Pancreas (tissue), 10 donors: Measurements from ENCODE around the gene ZNF831. TPM values are rescaled to one million over a fixed set of nuclear protein-coding genes. Genes with fewer than 3 reads are reported as not detected.

ENCODE experiments used
- ATAC-seq, 4 donors: fragments of 200-7000 bp; cut with Tn5 transposase; one replicate each; pipeline versions ENCODE4 v1.8.0 to v1.9.1; 2020; ENCODE audit warnings: mild to moderate bottlenecking in 4 of 4, moderate library complexity in 4 of 4
- DNase-seq, 6 donors: peaks; one replicate each; pipeline ENCODE4 v3.0.0-alpha.2; 2020
- FAIRE-seq: peaks from 2 replicates; lab custom pipeline; 2012; peaks lifted over from hg19 to GRCh38; lab: Jason Lieb, UNC
- H3K27ac ChIP-seq, 4 donors: fragments of 200-600 bp; sonication (generic); 1 replicate in 3 of 4; 2 replicates in 1 of 4; pipeline versions ENCODE4 v1.5.0 to v1.8.0; 2020
- H3K27me3 ChIP-seq, 4 donors: fragments of 200-600 bp; one replicate each; pipeline ENCODE4 v1.8.0; 2021
- H3K36me3 ChIP-seq, 3 donors: fragments of 200-600 bp; sonication (generic) in 1 of 3; one replicate each; pipeline versions ENCODE4 v1.5.0 to v1.8.0; 2020 to 2021
- H3K4me1 ChIP-seq, 3 donors: fragments of 200-600 bp; one replicate each; pipeline ENCODE4 v1.8.0; 2021
- H3K4me3 ChIP-seq, 4 donors: fragments of 200-600 bp; sonication (generic) in 2 of 4; one replicate each; pipeline versions ENCODE4 v1.5.0 to v1.8.0; 2020 to 2021
- H3K9me3 ChIP-seq, 4 donors: fragments of 200-600 bp; one replicate each; pipeline ENCODE4 v1.8.0; 2021
- CTCF ChIP-seq, 4 donors: fragments of 200-600 bp; sonication (generic) in 3 of 4; IDR thresholded peaks; one replicate each; pipeline versions ENCODE4 v1.5.0 to v1.8.0; 2021; ENCODE audit warnings: antibody characterized with exemption in 4 of 4
- WGBS, 2 donors: extraction: QIAGEN DNeasy Blood & Tissue Kit; methylation state at CpG; one replicate each; pipeline ENCODE4 v1.1.7; 2013; 5-methylcytosine and 5-hydroxymethylcytosine counted together
- intact Hi-C, 3 donors: fragments of 100-400 bp; cut with DNase I; formaldehyde crosslinking; loops; one replicate each; pipeline versions ENCODE4 v1.11.1 to v1.14.2; 2022
- polyA plus RNA-seq, 2 donors: library from polyadenylated mRNA; stranded (reverse); fragments of 200-250 nt; gene quantifications; one replicate each; pipeline ENCODE4 v1.2.3, GENCODE V29; 2013
- total RNA-seq, 6 donors: library from RNA; stranded (reverse); fragmentation: NEBNext Ultra II Directional in 4 of 6; extraction: Animal tissue kit (Norgen Biotek cat#: 25700) in 4 of 6; gene quantifications; one replicate each; pipeline versions ENCODE4 v1.2.1 to v1.2.4, GENCODE V29; 2021 to 2023
- donor health status: healthy with polysubstance abuse.
- donor health status: DM: no; HTN: no; CAD: no; lungs with moderate emphysema.
- donor health status: DM: no; HTN: no; CAD: no.
- donor health status: control.
- donor health status: control.
- donor health status: Bipolar disorder and iron deficiency.
- donor health status: DM: yes; HTN: yes; CAD: no.
- donor health status: DM: no; HTN: no; CAD: no.
- donor health status: DM: no; HTN: no; CAD: no.
- donor health status: DM: yes; HTN: yes; CAD: no.

ZNF831 gene
- total and polyA plus RNA-seq, 8 donors: 0.04 to 0.23 (median 0.16) TPM

- ATAC-seq: no peak
- no peak for DNase-seq
- H3K27me3 ChIP-seq: peaks cover 0 to 4% (median 0%) of the 10 kb centered on the region in 4 donors
- intact Hi-C loops: no loop called here
- no peaks in the 10 kb centered on the region for H3K4me1 ChIP-seq
- no peaks in the 10 kb centered on the region for H3K36me3 ChIP-seq
- no peak overlapping the region for H3K4me3 ChIP-seq
- 55 to 65% methylated on average over 8 of the region's 8 CpGs for WGBS, 2 donors
- TF ChIP-seq CTCF (IDR thresholded peaks at IDR 0.05): no peak
- no peaks in the 10 kb centered on the region for H3K9me3 ChIP-seq
- H3K27ac ChIP-seq: no peak overlapping the region
- no peak for FAIRE-seq
Observed at GRCh38 chr20:59121714-59122565, 41.7 kb upstream of the ZNF831 start.

GRCh38 chr20:59122566-59122919, 41.1 kb upstream of the ZNF831 start:
- no peaks in the 10 kb centered on the region for H3K36me3 ChIP-seq
- intact Hi-C loops: no loop called here
- no peak overlapping the region for H3K4me3 ChIP-seq
- FAIRE-seq (no peak), ATAC-seq (no peak), DNase-seq (no peak)
- no peaks in the 10 kb centered on the region for H3K4me1 ChIP-seq
- H3K27ac ChIP-seq: no peak overlapping the region
- no peaks in the 10 kb centered on the region for H3K9me3 ChIP-seq
- 81 to 87% methylated on average over 4 of the region's 4 CpGs for WGBS, 2 donors
- no peak for TF ChIP-seq CTCF (IDR thresholded peaks at IDR 0.05)
- peaks cover 0 to 4% (median 0%) of the 10 kb centered on the region in 4 donors for H3K27me3 ChIP-seq

GRCh38 chr20:59123011-59123677, 40.5 kb upstream of the ZNF831 start:
- no peak overlapping the region for H3K27ac ChIP-seq
- no peaks in the 10 kb centered on the region for H3K9me3 ChIP-seq
- no peaks in the 10 kb centered on the region for H3K4me1 ChIP-seq
- ATAC-seq (no peak), DNase-seq (no peak), FAIRE-seq (no peak)
- H3K4me3 ChIP-seq: no peak overlapping the region
- TF ChIP-seq CTCF (IDR thresholded peaks at IDR 0.05): no peak
- intact Hi-C loops: no loop called here
- 68 to 80% methylated on average over 15 of the region's 15 CpGs for WGBS, 2 donors
- peaks cover 0 to 4% (median 0%) of the 10 kb centered on the region in 4 donors for H3K27me3 ChIP-seq
- no peaks in the 10 kb centered on the region for H3K36me3 ChIP-seq

- intact Hi-C loops: no loop called here
- ATAC-seq (peak in 1 of 4 donors; percentile 46), DNase-seq (no peak), FAIRE-seq (no peak)
- Histone ChIP-seq H3K27me3 (peaks cover 0 to 4% (median 0%) of the 10 kb centered on the region in 4 donors), H3K9me3 (no peaks in the 10 kb centered on the region), H3K4me1 (no peaks in the 10 kb centered on the region), H3K4me3 (no peak overlapping the region), H3K27ac (no peak overlapping the region), H3K36me3 (no peaks in the 10 kb centered on the region)
- no peak for TF ChIP-seq CTCF (IDR thresholded peaks at IDR 0.05)
- 46 to 47% methylated on average over 10 of the region's 10 CpGs for WGBS, 2 donors
Observed at GRCh38 chr20:59123678-59124255, 39.9 kb upstream of the ZNF831 start.
